Posterior cingulate gyrus (tissue), 11 donors: ENCODE data around the gene CELA2A.
"Not testable (repeated sequence)": the region's sequence is repeated elsewhere in the genome, so short reads cannot be mapped to it uniquely, and the experiment has no call there.

Experiments
- DNase-seq, 10 donors: peaks; one replicate each; pipeline versions ENCODE4 v3.0.0 to v3.0.0-alpha.2; 2020 to 2021; ENCODE audit warnings: mixed read lengths in 3 of 10
- intact Hi-C: fragments of 100-400 bp; cut with DNase I; formaldehyde crosslinking; loops from one replicate; pipeline ENCODE4 v1.15.1; 2023

CELA2A gene

DNA sequence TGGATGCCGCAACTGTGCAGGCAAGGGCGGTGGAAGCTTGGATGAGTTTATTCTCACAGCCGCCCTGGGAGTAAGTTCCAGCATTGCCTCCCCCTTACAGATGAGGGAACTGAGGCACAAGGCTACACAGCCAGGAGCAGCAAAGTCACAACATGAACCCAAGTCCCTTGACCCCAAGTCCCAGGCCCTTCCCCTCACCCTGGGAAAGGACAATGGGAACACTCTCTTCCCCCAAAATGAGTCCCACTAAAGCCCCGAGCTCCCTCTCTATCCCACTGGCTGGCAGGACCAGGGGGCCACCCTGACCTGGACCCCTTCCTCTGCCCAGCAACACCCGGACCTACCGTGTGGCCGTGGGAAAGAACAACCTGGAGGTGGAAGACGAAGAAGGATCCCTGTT, 14.4 kb upstream of the CELA2A start:
- intact Hi-C loops = no loop called here
- peak in 1 of 10 donors; percentile 4 for DNase-seq

DNA sequence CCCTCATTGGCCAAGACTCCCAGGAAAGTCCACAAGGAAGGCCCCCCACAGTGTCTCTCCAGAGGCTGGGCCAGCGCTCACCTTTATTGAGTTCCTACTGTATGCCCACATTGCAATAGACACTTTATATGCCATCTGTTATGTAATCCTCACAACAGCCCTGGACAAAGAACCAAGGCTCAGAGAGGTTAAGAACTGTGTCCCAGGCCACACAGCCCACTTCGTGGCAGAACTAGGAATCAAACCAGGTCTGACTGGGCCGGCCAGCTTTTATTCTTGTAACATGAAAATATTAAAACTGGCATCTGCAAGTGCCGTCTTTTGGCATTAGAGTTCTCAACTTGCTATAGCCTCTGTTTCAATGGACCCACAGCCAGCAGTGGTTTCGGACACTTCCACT, 13.8 kb upstream of the CELA2A start:
- intact Hi-C loops = no loop called here
- peak in 1 of 10 donors; percentile 27 for DNase-seq

- DNase-seq = peak in 2 of 10 donors; percentile 60 to 75
- intact Hi-C loops = no loop called here
These were observed 13.3 kb upstream of the CELA2A start for GRCh38 chr1:15443281-15443680.

GRCh38 chr1:15444468-15445389, 11.8 kb upstream of the CELA2A start:
- intact Hi-C loops = no loop called here
- DNase-seq = peak in 1 of 10 donors; percentile 49

GRCh38 chr1:15445390-15446122, 11.0 kb upstream of the CELA2A start:
- intact Hi-C loops = no loop called here
- peak in 1 of 10 donors; percentile 74 for DNase-seq

- intact Hi-C loops = no loop called here
- DNase-seq = peak in 1 of 10 donors; percentile 16
These were observed 10.3 kb upstream of the CELA2A start for GRCh38 chr1:15446212-15446611.

GRCh38 chr1:15448877-15449462, 7.6 kb upstream of the CELA2A start:
- DNase-seq = no peak

DNA sequence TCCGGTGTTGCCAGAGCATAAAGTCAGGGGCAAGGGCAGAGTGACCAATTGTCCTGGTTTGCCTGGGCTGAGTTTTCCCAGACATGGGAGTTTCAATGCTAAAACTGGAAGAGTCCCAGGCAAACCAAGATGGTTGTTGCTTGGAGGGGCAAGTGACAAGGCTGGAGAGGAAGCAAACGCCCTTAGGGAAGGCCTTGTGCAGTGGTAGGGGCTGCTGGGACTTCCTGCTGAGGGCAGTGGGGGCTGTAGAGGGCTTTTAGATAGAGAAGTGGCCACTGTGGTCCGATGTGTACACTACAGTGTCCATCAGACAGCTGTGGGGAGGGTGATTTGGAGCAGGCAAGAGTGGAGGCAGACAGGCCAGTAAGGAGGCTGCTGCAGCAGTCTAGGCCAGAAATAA, 7.0 kb upstream of the CELA2A start:
- DNase-seq = peak in 1 of 10 donors; percentile 13
- intact Hi-C loops = no loop called here

More at GRCh38 chr1:15448877-15449462, 7.6 kb upstream of the CELA2A start:
- intact Hi-C loops = no loop called here

- peak in 1 of 10 donors; percentile 15 for DNase-seq
- intact Hi-C loops = no loop called here
These were observed 5.4 kb upstream of the CELA2A start for GRCh38 chr1:15451014-15451722.

GRCh38 chr1:15452216-15452615, 4.3 kb upstream of the CELA2A start:
- peak in 1 of 10 donors; percentile 43 for DNase-seq
- intact Hi-C loops = no loop called here

- intact Hi-C loops = no loop called here
- DNase-seq = peak in 1 of 10 donors; percentile 14
These were observed 3.5 kb upstream of the CELA2A start for GRCh38 chr1:15452866-15453571.

- intact Hi-C loops = no loop called here
- DNase-seq = peak in 1 of 10 donors; percentile 11
These were observed 2.8 kb upstream of the CELA2A start for GRCh38 chr1:15453734-15454133.

- no peak for DNase-seq
- intact Hi-C loops = no loop called here
These were observed 2.3 kb upstream of the CELA2A start for GRCh38 chr1:15454256-15454655.

DNA sequence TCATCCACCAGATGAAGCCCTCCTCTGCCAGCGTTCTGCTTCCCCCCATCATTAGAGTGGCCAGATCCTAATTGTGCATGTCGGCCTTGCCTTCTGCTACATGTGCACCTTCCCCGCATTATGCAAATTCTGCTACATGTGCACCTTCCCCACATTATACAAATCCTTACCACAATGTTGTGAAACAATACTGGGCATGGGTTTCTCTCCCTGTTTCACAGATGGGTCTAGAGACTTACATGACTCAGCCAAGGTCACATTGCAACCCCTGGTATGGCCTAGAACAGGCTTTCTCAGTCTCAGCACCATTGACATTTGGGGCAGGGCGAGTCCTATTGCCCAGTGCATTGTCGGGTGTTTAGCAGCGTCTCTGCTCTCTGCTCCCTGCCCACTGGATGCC, 1.0 kb upstream of the CELA2A start:
- intact Hi-C loops = no loop called here
- DNase-seq = no peak

DNA sequence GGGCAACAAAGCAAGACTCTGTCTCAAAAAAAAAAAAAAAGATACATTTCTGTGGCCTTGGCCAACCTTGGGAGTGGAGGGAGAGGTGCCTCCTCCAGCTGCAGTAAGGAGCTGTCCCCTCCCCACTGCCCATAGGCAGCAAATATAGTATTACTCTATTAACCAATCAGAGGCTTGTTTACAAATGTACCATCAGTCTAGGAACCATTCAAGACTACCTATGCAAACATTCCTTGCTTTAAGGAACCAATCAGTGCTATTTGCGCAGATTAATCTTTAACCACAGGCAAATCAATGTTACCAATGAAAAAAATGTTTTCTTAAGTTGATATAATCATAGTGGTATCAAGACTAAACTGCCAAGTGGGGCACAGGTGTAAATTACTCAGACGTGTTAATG, 1.1 kb downstream of the CELA2A start:
- intact Hi-C loops = no loop called here
- DNase-seq = no peak

- intact Hi-C loops, DNase-seq: not testable (repeated sequence)
These were observed 1.9 kb downstream of the CELA2A start for GRCh38 chr1:15458388-15458787.

GRCh38 chr1:15459771-15460707, 3.5 kb downstream of the CELA2A start:
- no peak for DNase-seq
- intact Hi-C loops = no loop called here

GRCh38 chr1:15460708-15461095, 4.2 kb downstream of the CELA2A start:
- intact Hi-C loops = no loop called here
- peak in 1 of 10 donors; percentile 12 for DNase-seq
